Fibroblast of skin of back (primary cell): ENCODE results near the gene RUSF1.
"Not testable (repeated sequence)": the region's sequence is repeated elsewhere in the genome, so short reads cannot be mapped to it uniquely, and the experiment has no call there.

Experiments
- DNase-seq: peaks from one replicate; pipeline ENCODE4 v3.0.0-alpha.2; 2013

RUSF1 gene

GRCh38 chr16:31445931-31446330 is 62.3 kb downstream of the RUSF1 start:
- not testable (repeated sequence) for DNase-seq

GRCh38 chr16:31441956-31442355 is 66.2 kb downstream of the RUSF1 start:
- no peak for DNase-seq

- DNase-seq: no peak
Observed at GRCh38 chr16:31440516-31441184, 67.5 kb downstream of the RUSF1 start.

- DNase-seq: no peak
Observed at GRCh38 chr16:31439519-31439918, 68.7 kb downstream of the RUSF1 start.
